IPS DF 6.9 (cell line): ENCODE data around the gene FAM227B.
"Not testable (repeated sequence)": the region's sequence is repeated elsewhere in the genome, so short reads cannot be mapped to it uniquely, and the experiment has no call there.

Experiments
- DNase-seq: peaks from one replicate; pipeline ENCODE4 v3.0.0-alpha.2; 2013; ENCODE audit warnings: low read depth, low spot score
- H3K27ac ChIP-seq: one replicate; pipeline ENCODE4 v1.5.1; 2013; ENCODE audit warnings: low read length, control low read depth
- H3K27me3 ChIP-seq: 2 replicates; pipeline ENCODE4 v1.6.1; 2013; ENCODE audit warnings: mild to moderate bottlenecking, low read length; ENCODE audit not compliant: control insufficient read depth, insufficient read depth
- H3K36me3 ChIP-seq: 2 replicates; pipeline ENCODE4 v1.6.1; 2013; ENCODE audit warnings: low read length; ENCODE audit not compliant: control insufficient read depth, insufficient read depth
- H3K4me1 ChIP-seq: 2 replicates; pipeline ENCODE4 v1.6.1; 2013; ENCODE audit warnings: low read length; ENCODE audit not compliant: control insufficient read depth, insufficient read depth
- H3K4me3 ChIP-seq: 2 replicates; pipeline ENCODE4 v1.5.1; 2013; ENCODE audit warnings: mild to moderate bottlenecking, low read length
- H3K9me3 ChIP-seq: 2 replicates; pipeline ENCODE4 v1.6.1; 2013; ENCODE audit warnings: low read length, inconsistent platforms; ENCODE audit not compliant: control insufficient read depth, insufficient read depth
- WGBS: extraction: QIAGEN DNeasy Blood & Tissue Kit; methylation state at CpG from one replicate; pipeline ENCODE4 v1.1.7; 2013; ENCODE audit warnings: mixed read lengths, missing lambda C conversion rate; ENCODE audit not compliant: insufficient read length, insufficient coverage; 5-methylcytosine and 5-hydroxymethylcytosine counted together

FAM227B gene

DNA sequence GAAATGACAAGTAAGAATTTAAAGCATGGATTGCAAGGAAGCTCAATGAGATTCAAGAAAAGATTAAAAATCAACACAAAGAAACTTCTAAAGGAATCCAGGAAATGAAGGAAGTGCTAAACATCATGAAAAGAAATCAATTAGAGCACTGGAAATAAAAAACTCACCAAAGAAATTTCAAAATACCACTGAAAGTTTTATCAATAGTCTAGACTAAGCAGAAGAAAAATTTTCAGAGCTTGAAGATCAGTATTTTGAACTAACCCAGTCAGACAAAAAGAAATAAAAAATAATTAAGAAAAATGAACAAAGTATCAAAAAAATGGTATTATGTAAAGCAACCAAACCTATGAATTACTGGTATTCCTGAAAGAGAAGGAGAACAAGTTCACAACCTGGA lies 60.6 kb downstream of the FAM227B start:
- no peak for DNase-seq
- Histone ChIP-seq H3K27me3 (no peaks in the 10 kb centered on the region), H3K27ac (no peak overlapping the region), H3K4me1 (no peaks in the 10 kb centered on the region), H3K4me3 (no peak overlapping the region), H3K9me3 (no peaks in the 10 kb centered on the region), H3K36me3 (no peaks in the 10 kb centered on the region)

GRCh38 chr15:49558929-49559328 lies 61.7 kb downstream of the FAM227B start:
- no peaks in the 10 kb centered on the region for H3K27me3 ChIP-seq
- DNase-seq, result no peak
- WGBS, result no CpG with 5 or more reads among the region's 2 CpGs

GRCh38 chr15:49556437-49556836 lies 64.2 kb downstream of the FAM227B start:
- no peak for DNase-seq
- Histone ChIP-seq H3K27ac (no peak overlapping the region), H3K27me3 (no peaks in the 10 kb centered on the region), H3K4me3 (no peak overlapping the region), H3K4me1 (no peaks in the 10 kb centered on the region), H3K36me3 (no peaks in the 10 kb centered on the region), H3K9me3 (no peaks in the 10 kb centered on the region)
- no CpG with 5 or more reads among the region's 3 CpGs for WGBS

More at GRCh38 chr15:49558929-49559328, 61.7 kb downstream of the FAM227B start:
- Histone ChIP-seq H3K9me3 (no peaks in the 10 kb centered on the region), H3K27ac (no peak overlapping the region), H3K4me1 (no peaks in the 10 kb centered on the region), H3K36me3 (no peaks in the 10 kb centered on the region), H3K4me3 (no peak overlapping the region)

GRCh38 chr15:49550342-49550741 lies 70.3 kb downstream of the FAM227B start:
- not testable (repeated sequence) for H3K27me3 ChIP-seq, H3K9me3 ChIP-seq
- no CpG with 5 or more reads among the region's 30 CpGs for WGBS

DNA sequence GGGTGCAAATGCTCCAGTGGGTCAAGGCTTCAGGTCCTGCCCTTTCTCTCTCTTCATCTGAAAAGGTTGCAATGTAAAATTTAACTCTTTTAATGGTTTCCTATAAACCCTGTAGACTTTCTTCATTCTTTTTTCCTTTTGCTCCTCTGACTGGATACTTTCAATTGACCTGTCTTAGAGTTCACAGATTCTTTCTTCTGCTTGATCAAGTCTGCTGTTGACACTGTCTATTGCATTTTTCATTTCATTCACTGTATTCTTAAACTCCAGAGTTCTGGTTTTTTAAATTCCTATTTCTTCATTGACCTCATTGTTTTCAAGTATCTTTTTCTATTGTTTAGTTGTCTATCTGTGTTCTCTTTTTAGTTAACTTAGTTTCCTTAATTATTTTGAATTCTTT lies 82.1 kb downstream of the FAM227B start:
- no peak for DNase-seq
- H3K4me1 ChIP-seq, result no peaks in the 10 kb centered on the region; the same call in 1 of the 2 replicates

More at GRCh38 chr15:49550342-49550741, 70.3 kb downstream of the FAM227B start:
- H3K27ac ChIP-seq, DNase-seq, H3K4me1 ChIP-seq, H3K36me3 ChIP-seq, H3K4me3 ChIP-seq: not testable (repeated sequence)

DNA sequence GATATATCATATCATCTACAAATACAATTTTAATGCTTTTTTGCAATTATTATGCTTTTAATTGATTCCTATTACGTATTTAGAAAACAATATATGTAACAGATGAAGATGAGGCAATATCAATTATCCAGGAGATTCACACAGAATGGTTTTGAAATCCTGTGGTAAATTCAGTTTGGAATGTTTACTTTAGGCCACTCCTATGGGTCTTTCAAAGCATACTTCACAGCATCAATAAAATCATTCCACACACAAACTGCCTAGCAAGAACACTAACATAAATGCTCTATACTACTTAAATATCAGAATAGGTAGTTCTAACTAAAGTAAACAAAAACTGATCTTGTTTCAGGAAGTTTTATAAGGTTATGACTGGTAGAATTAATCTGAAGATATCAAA lies 90.5 kb downstream of the FAM227B start:
- H3K27ac ChIP-seq, result no peak overlapping the region
- H3K27me3 ChIP-seq, result no peaks in the 10 kb centered on the region
- no peaks in the 10 kb centered on the region for H3K4me1 ChIP-seq
- WGBS, result no CpG with 5 or more reads among the region's 1 CpG
- no peaks in the 10 kb centered on the region for H3K9me3 ChIP-seq
- no peak overlapping the region for H3K4me3 ChIP-seq
- DNase-seq, result no peak
- no peaks in the 10 kb centered on the region for H3K36me3 ChIP-seq

More for the DNA sequence above, 82.1 kb downstream of the FAM227B start:
- Histone ChIP-seq H3K27me3 (no peaks in the 10 kb centered on the region), H3K36me3 (no peaks in the 10 kb centered on the region), H3K9me3 (no peaks in the 10 kb centered on the region), H3K27ac (no peak overlapping the region), H3K4me3 (no peak overlapping the region)

DNA sequence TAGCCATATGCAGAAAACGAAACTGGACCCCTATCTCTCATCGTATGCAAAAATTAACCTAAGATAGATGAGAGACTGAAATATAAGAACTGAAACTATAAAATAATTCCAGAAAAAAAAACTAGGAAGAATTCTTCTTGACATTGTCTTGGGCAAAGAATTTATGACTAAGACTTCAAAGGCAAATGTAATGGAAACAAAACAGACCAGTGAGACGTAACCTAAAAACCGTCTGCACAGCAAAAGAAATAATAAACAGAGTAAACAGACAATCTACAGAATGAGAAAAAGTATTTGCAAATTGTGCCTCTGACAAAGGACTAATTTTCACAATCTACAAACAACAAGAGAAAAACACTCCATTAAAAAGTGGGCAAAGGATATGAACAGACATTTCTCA lies 92.3 kb downstream of the FAM227B start:
- H3K4me3 ChIP-seq, result no peak overlapping the region
- no peak for DNase-seq
- no CpG with 5 or more reads among the region's 4 CpGs for WGBS
- no peaks in the 10 kb centered on the region; the same call in 1 of the 2 replicates for H3K4me1 ChIP-seq
- H3K36me3 ChIP-seq, result no peaks in the 10 kb centered on the region
- no peaks in the 10 kb centered on the region for H3K27me3 ChIP-seq
- H3K27ac ChIP-seq, result no peak overlapping the region
- no peaks in the 10 kb centered on the region for H3K9me3 ChIP-seq

DNA sequence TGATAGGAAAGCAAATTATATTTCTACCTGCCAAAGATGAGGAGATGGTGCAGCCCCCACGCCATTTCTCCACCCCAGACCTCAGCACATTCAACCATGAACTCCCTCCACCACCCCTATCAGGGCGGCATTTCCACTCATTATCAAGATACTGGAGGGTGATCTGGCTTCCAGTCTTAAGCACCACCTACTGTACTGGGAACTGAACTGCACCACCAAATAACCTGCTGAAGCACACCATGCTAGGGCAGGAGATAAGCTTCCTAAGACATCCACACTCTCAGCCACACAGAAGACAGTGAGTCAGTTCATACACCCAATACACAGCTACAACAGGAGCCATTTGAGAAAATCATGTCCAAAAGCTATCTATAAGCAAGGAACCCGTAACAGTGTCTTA lies 98.8 kb downstream of the FAM227B start:
- no peaks in the 10 kb centered on the region for H3K27me3 ChIP-seq
- H3K4me1 ChIP-seq, result no peaks in the 10 kb centered on the region; the same call in 1 of the 2 replicates
- no peak for DNase-seq
- WGBS, result no CpG with 5 or more reads among the region's 3 CpGs
- no peaks in the 10 kb centered on the region for H3K9me3 ChIP-seq
- H3K27ac ChIP-seq, result no peak overlapping the region
- no peaks in the 10 kb centered on the region for H3K36me3 ChIP-seq
- H3K4me3 ChIP-seq, result no peak overlapping the region

- H3K36me3 ChIP-seq, H3K4me1 ChIP-seq, H3K9me3 ChIP-seq, H3K27me3 ChIP-seq, H3K4me3 ChIP-seq, DNase-seq, H3K27ac ChIP-seq: not testable (repeated sequence)
- WGBS, result no CpG with 5 or more reads among the region's 4 CpGs
These were observed 107.9 kb downstream of the FAM227B start for GRCh38 chr15:49512739-49513138.

- Histone ChIP-seq H3K4me1 (no peaks in the 10 kb centered on the region), H3K27me3 (no peaks in the 10 kb centered on the region), H3K9me3 (no peaks in the 10 kb centered on the region), H3K27ac (no peak overlapping the region), H3K4me3 (no peak overlapping the region), H3K36me3 (no peaks in the 10 kb centered on the region)
- no CpG with 5 or more reads among the region's 3 CpGs for WGBS
- DNase-seq, result no peak
These were observed 113.4 kb downstream of the FAM227B start for GRCh38 chr15:49507261-49507660.

GRCh38 chr15:49506341-49506740 lies 114.3 kb downstream of the FAM227B start:
- no peaks in the 10 kb centered on the region for H3K27me3 ChIP-seq

More at GRCh38 chr15:49506341-49506740, 114.3 kb downstream of the FAM227B start:
- peaks cover 3% of the 10 kb centered on the region for H3K9me3 ChIP-seq
- DNase-seq, result no peak
- no peaks in the 10 kb centered on the region for H3K36me3 ChIP-seq
- no peaks in the 10 kb centered on the region for H3K4me1 ChIP-seq
- no peak overlapping the region for H3K4me3 ChIP-seq
- WGBS, result no CpG with 5 or more reads among the region's 1 CpG
- H3K27ac ChIP-seq, result no peak overlapping the region
